Measurements from ENCODE around the gene CRLF1.

CRLF1 gene, protein sequence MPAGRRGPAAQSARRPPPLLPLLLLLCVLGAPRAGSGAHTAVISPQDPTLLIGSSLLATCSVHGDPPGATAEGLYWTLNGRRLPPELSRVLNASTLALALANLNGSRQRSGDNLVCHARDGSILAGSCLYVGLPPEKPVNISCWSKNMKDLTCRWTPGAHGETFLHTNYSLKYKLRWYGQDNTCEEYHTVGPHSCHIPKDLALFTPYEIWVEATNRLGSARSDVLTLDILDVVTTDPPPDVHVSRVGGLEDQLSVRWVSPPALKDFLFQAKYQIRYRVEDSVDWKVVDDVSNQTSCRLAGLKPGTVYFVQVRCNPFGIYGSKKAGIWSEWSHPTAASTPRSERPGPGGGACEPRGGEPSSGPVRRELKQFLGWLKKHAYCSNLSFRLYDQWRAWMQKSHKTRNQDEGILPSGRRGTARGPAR

DNA sequence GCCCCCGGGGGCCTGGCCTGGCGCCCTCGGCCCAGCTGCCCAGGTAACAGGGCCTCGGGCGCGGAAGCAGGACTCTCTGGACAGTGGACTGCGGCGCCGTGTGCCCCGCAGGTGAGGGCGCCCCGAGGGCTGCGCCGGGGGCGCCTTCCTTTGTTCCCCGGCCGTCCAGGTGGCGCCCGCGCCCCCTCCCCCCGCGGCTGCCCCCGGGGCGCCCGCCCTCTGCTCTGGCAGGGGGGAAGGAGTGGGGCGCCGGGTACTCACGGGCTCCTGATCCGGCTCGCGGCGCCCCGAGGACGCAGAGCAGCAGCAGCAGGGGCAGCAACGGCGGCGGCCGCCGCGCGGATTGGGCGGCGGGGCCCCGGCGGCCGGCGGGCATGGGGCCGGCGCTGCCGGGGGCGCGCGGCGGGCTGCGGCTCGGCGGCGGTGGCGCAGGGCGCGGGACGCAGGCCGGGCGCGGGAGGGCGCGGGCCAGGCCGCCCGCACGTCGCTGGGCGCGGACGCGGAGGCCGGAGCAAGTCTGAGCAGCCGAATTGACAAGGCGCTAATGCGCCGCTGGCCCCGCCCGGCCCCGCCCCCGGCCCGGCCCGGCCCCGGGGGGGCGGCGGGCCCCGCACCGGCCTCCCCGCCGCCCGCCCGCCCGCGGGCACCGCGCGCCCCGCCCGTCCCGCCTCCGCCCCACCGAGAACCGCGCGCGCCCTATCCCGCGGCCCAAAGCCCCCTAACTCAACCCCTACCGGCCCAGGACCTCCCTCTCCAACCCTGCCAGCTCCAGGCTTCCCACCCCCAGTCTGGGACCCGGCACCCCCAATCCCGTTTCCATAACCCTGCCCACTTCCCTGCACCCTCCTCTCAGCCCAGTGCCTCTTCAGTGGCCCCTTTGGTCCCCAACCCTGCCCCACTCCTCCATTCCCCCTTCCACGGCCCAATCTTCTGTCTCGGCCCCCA, at the start of gene CRLF1:
TSS of gene CRLF1 (minus strand) at position 519 of the 945 bp plus-strand sequence. CDS start at position 376, 143 bp downstream.
- DNase-seq (ENCODE audit: low spot score), result peak; percentile 47

DNA sequence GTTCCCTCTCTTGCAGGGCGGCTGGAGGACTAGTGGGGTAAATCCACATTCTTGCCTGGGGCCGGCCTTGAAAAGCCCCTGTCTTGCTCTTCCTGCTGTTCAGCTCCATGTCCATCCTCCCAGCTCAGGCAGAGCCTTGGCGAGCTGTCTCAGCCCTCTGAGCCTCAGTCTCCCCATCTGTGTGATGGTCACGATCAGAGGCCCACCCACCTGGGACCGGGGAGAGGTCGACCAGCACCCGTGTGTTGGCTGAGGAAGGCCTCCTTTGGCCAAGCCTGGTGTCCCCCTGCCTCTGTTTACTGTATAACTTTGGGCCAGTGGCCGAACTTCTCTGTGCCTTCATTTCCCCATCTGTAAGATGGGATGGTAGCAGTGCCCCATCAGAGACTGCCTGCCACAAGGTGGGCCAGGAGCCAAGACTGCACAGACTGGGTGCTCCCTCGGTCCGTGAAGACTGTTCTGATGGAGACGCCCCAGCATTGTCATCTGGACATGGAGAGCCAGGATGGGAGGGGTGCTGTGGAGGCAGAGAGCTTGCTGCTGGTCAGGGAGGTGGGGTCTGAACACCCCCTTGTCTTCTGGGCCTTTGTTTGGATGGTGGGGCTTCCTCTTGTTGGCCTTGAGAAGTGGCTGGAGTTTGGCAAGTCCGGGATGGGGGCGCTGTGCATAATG, 48.7 kb upstream of the CRLF1 start:
- no peak for DNase-seq (ENCODE audit: low spot score)

DNA sequence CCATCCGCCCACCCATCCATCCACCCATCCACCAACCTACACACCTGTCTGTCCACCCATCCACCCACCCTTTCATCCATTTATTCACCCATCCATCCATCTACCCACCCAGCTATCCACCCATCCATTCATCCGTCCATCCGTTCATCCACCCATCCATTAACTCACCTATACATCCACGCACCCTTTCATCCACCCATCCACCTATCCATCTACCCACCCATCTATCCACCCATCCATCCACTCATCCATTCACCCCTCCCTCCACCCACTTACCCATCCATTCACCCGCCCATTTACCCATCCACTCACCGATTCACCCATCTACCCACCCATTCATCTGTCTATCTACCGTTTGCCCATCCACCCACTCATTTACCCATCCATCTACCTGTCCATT, 47.9 kb upstream of the CRLF1 start:
- DNase-seq (ENCODE audit: low spot score), result no peak

DNA sequence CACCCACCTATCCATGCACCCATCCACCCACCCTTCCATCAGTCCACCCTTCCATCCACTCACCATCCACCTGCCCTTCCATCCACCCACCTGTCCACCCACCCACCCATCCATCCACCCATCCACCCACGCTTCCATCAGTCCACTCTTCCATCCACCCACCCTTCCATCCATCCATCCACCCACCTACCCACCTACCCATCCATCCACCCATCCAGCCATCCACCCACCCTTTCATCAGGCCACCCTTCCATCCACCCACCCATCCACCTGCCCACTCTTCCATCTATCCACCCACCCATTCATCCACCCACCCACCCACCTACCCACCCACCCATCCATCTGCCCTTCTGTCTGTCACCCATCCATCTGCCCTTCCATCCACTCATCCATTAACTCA, 47.3 kb upstream of the CRLF1 start:
- no peak for DNase-seq (ENCODE audit: low spot score)

DNA sequence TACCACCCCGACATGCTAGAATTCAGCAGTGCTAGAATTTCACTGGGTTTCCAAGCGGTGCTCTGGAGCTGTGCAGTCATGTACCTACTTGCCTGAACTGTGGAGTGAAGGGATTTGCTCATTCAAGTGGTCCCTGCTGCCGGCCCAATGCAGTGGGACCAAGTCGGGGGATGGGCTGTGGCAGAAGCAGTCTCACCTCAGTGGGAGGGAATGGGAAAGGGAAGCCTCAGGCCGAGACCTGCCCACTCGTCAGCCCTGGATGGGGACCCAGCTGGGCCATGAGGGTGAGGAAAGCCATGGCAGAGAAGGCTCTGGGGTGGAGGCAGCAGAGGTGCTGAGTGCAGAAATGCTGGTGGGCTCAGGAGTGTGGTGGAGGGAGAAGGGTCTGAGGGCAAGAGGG, 45.1 kb upstream of the CRLF1 start:
- DNase-seq (ENCODE audit: low spot score), result no peak

DNA sequence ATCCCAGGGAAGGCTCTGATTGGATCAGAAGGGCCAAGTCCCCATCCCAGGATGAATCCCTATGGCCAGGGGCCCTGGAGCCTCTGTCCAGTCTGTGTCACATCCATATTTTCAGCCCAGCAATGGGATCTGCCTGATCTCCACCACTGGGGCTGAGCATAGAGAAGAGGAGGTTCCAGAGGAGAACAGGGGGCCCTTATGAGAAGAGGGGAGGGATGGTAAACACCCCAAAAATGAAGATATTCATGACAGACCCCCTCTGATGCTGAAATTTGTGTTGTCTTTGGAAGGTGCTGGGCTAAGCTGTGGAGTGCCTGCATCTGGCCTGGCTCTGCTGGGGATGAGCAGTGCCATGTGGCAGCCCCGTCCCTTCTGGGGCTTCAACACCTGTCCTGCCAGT, 44.7 kb upstream of the CRLF1 start:
- no peak for DNase-seq (ENCODE audit: low spot score)

DNA sequence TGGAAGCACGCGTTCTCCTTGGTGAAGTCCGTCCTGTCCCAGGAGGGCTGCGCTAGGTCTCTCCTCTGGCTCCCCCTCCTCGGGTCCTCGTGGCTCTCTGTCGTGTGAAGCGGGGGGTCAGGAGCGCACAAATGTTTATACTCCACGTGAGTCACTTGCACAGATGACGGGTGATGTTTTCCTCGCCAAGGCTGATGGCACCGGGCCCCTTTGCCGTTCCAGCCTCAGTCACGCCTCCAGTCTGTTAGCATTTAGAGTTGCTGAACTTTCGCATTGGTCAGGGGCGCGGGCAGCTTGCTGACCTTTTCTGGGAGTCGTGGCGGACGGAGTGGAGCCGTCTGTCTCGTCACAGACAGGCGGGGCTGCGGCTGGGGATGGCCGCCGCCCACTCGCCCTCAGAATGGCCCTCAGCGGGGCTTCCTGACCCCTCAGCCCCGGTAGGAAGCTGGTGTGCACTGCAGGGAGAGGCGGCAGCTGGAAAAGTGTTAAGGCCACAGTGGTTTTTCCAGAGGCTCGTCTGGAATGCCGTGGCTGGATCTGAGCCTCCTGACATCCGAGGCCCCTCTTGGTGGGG, 44.0 kb upstream of the CRLF1 start:
- DNase-seq (ENCODE audit: low spot score), result peak; percentile 89

DNA sequence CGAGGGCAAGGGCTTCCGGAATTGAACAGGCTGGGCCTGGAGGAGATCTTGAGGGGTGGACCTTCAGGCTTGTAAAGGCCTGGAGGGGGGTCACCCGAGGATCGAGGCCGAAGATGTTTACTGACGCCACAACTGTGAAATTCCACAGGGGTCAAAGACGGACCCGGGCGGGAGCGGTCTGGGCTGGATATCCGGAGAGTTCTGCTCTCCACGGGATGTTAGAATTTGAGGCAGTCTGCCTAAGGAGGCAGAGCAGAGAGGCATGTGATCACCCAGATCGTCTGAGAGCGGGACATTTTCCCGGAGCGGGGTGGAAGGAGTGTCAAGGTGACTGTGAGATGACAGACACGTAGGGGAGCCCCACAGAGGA, 43.4 kb upstream of the CRLF1 start:
- peak; percentile 64 for DNase-seq (ENCODE audit: low spot score)

DNA sequence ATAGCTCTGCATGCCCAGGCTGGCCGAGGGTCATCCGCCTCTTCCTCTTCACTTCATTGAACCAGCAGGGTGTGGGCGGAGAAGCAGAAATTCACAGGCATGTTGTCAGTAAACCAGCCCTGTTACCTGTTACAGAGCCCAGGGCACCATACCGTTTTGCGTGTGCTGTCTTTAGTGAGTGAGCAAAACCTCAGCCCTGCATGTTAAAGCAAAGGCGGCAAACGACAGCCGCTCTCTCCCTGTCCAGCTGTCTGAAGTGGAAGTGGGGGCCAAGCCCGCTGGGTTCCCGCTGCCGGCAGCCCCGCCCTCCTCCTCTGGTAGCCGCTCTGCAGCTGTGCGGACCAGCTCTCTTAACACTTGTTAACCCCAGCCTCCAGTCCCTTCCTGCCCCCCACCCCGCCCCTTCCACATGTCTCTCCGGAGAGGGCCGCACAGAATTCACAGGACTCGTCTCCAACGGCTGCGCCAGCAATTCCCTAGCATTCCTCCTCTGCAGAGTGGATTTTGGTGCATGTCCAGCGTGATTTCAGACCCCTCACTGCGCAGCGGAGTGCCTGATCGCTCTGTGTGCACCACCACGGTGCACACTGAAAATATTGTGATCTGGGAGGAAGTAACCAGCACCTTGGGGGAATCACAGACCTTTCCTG, 42.9 kb upstream of the CRLF1 start:
- peak; percentile 59 for DNase-seq (ENCODE audit: low spot score)

DNA sequence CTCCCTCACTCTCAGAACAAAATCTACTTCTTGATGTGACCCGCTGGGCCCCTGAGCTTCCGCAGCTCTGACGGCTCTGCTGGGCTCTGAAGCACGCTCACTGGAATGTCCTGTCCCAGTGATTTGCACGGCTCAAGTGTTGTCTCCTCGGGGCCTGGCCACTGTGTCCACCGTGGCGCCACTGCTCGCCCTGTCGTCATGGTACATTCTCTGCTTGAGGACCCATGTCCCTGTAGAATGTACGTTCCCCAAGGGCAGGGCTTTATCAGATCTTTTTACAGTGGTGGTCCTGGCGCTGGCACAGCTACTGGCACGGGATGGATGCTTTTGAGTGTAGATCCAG, 42.3 kb upstream of the CRLF1 start:
- no peak for DNase-seq (ENCODE audit: low spot score)

DNA sequence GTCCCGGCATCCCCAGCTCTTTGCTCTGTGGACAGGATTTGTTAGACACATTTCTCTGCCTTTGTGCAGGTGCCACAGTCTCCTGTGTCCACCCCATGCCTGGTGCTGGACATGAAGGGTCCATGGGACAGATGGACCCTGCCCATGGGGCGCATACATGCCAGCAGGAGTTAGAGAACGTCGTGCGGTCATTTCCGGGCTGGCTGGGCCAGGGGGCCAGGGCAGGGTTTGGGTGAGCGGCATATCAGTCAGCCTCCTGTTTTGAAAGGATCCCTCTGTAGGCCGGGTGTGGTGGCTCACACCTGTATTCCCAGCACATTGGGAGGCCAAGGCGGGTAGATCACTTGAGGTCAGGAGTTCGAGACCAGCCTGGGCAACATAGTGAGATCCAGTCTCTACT, 41.2 kb upstream of the CRLF1 start:
- DNase-seq (ENCODE audit: low spot score), result no peak

DNA sequence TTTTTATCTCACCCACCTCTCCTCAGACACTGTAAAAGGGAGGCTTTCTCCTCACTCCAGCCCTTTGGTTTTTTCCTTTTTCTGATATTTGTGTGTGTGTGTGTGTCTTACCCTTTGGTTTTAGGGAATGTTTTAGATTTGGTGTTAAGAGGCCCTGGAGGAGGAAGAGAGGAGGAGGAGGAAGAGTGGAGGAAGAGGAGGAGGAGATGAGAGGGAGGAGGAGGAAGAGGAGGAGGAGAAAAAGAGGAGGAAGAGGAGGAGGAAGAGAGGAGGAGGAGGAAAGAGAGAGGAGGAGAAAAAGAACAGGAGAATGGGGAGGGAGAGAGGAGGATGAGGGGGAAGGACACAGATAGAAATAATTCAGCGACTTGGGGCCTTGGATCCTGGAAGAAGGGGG, 40.8 kb upstream of the CRLF1 start:
- DNase-seq (ENCODE audit: low spot score), result no peak

DNA sequence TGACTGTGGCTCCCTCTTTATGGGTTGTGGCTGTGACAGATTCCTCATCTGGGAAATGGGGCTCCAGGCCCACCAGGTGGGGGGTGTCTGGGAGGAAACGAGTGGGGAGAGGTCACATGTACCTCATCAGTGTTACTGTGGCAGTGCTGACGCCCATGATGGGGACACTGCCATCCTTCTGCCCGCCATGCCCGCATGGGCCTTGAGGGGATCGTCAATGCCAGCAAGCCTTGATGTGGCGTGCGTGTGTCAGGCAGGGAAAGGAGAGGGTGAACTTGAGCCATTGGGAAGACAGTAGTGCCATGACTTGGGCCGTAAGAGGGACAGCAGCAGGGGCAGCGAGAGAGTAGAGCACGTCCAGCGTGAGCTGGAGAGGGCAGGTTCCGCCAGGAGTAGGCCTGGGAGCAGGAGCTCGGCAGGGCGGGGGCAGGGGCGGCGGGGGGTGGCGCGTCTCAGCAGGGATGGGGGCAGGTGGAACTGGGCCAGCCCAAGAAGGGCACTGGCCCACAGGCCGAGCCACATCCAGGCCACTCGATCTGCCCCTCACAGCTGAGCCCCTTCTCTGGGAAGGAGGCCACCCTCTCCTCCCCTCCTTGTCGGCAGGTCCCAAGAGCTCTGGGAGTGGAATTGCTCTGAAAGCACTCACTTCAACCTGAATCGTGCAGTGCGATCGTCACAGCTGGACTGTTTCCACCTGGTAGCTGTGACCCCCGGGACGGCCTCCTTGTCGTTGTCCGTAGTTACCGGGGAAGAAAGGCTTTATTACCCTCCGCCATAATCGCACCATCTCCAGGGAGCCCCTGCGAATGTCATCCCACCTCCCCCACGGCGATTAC, 40.2 kb upstream of the CRLF1 start:
- no peak for DNase-seq (ENCODE audit: low spot score)

DNA sequence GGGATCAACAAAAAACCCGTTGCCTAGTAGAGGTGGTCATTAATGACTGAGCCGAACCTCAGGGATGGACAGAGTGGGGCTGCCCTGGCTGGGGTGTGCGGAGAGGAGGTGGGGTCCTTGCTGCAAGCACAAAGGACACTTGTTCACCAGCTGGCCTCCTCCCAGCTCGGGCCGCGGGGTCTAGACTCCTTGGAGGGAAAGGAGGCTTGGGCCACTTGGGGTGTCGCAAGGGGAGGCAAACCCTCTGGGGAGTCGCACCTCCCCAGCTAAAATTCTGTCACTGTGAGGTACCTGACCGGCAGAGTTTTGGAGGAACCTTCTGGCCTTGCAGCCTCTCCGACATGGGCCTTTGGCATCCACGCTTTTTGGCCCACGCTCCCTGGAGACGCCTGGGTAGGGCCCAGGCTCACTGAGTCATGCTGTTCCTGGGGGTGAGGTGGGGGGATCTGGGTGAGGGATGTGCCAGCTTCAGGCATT, 38.5 kb upstream of the CRLF1 start:
- DNase-seq (ENCODE audit: low spot score), result no peak

DNA sequence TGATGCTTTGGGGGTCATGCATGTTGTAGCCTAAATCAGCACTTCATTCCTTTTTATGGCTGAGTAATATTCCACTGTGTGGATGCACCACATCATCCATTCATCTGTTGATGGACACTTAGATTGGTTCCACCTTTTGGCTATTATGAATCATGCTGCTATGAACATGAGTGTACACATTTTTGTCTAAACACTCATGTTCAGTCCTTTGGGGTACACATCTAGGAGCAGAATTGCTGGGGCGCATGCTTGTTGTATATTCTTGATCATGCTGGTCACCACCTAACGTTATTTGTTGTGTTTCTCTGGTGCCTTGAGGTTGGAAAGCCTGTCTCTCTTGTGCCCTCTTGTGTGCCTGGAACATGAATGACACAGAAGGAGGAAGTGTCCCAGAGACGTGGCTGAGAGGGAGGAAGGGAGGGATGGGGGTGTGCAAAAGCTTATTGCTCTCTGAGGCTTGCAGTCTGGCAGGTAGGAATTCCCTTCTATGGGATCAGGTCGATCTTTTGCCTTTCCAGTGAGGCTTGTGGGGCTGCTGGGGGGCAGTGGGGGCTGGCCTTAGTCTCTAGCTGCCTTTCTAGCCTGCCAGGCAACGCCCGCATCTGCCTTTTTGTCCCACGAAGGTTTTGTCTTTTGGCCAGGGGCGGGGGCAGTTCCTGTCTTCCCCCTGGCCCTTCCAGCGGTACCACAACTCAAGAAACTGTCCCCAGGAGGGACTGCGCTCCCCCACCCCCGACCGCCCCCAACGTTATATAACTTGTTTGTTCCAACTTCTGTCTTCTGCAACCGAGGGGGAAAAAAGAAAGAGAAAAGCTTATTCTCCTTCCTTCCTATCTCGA, 37.8 kb upstream of the CRLF1 start:
- DNase-seq (ENCODE audit: low spot score), result no peak

DNA sequence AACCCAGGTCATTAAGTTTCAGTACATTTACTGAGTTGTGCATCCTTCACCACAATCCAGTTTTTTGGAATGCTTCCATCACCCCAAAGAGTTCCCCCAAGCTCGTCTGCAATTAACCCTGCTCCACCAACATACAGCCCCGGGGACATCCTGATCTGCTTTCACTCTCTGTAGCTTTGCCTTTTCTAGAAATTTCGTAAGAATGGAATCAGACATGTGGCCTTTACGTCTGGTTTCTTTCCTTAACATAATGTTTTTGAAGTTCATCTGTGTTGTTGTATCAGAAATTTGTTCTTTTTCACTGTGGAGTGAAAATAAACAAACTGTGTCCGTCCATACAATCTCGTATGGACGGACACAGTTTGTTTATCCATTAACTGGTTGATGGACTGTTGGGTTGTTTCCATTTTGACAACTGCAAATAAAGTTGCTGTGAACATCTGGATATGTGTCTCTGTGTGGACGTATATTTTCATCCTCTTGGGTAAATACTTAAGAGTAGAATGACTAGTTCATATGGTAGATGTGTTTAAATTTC, 33.2 kb upstream of the CRLF1 start:
- no peak for DNase-seq (ENCODE audit: low spot score)

DNA sequence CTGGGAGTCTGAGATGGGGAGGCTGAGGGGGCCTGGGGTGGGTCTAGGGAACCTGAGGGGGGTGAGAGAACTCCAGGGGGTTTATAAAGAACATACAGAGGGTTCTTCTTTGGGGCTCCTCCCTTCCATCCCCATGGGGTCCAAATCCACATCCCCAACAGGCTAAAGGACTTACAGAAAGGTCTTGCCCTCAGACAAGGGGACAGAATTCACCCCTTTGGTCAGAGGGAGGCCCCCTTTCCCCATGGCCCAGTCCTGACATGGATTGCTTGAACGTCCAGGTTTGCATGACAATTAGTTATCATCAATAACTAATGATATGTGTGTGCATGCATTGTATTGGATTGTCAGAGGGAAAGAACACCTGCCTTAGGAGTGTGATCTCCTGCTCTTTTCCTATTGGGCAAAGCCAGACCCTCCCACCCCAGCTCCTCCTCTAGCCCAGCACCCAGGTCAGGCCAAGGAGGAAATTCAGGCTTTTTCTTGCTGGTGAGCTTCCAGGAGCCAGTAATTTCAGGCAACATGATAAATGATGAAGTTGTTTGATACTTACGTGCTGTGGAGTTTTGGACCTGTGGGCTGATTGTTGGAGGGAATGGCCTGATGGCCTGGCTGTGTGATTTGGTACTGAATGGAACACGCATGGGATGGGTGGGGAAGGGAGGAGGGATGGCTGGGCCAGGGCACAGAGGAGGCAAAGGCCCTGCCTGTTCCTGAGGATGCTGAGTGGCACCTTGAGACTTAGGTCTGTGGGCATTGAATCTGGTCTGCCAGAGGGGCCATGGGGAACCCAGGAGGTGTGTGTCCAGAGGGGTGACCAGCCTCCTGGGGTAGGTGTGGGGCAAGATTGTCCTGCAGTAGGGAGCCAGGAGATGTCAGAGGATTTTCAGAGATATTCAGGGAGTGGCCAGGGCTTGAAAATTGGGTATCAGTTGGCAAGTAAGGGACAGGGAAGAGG, 31.4 kb upstream of the CRLF1 start:
- DNase-seq (ENCODE audit: low spot score), result no peak

DNA sequence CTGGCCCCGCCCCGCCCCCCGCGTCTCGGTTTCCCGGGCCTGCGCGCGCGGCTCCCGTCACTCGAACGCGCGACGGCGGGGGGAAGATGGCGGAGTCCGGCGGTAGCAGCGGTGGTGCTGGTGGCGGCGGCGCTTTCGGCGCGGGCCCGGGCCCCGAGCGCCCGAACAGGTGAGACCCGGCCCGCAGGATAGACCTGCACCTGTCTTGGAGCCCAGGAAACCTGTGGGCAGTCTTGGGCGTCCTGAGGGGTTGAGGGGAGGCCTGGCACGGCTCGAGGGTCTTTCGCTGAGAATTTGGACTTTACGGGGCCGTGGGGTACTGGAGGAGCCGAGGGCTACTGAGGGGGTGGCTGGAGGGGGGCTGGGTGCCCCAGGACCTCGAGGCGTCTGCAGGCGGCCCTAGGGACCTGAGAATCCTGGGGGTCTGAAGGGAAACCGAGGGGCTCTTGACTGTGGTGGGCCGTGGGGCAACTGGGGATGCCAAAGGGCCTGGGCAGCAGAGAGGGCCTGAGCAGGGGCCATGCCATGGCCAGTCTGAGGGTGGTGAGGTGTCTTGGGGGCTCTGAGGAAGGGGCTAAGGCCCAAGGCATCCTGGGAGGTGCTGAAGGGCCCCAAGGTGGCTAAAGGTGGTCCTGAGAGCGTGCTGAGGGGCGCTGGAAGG, 30.5 kb upstream of the CRLF1 start, which contains the start of gene KLHL26:
TSS of gene KLHL26 (plus strand) at position 60 of the 661 bp plus-strand sequence. CDS start at position 87, 27 bp downstream.
- DNase-seq (ENCODE audit: low spot score), result no peak
